HG03066 (cell line): ENCODE data around the gene ANAPC2.

Experiments
- ATAC-seq: cut with Tn5 transposase; IDR thresholded peaks from one replicate; pipeline ENCODE4 v1.9.1; 2021; ENCODE audit warnings: low read depth; ENCODE audit not compliant: unreplicated experiment

ANAPC2 gene

DNA sequence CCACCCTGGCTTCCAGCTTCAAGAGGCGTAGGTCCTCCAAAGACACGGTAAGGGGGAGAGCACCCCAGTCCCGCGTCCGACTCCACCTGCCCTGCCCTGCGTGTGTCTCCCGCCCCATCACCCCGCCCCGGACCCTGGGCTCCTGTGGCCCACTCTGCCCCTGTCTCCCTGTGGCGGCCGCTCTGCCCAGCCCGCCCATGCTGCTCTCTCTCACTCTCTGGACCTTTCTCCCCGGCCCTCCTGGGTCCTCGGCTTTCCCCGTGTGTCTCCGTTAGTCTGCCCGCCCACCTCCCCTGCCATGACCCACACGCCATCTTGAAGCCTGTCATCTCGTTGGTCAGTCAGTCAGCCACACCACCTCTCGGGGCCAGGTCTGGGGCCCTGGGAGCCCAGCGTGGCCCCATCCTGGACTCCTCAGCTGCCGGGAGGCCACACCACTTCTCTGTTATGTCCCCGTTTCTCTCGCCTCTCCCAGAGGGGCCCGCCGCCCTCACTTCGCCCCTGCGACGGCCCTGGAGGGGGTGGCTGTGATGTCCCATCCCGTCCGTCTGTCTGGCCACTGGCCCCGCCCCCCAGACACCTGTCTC lies 23.0 kb downstream of the ANAPC2 start:
- ATAC-seq, result no peak

DNA sequence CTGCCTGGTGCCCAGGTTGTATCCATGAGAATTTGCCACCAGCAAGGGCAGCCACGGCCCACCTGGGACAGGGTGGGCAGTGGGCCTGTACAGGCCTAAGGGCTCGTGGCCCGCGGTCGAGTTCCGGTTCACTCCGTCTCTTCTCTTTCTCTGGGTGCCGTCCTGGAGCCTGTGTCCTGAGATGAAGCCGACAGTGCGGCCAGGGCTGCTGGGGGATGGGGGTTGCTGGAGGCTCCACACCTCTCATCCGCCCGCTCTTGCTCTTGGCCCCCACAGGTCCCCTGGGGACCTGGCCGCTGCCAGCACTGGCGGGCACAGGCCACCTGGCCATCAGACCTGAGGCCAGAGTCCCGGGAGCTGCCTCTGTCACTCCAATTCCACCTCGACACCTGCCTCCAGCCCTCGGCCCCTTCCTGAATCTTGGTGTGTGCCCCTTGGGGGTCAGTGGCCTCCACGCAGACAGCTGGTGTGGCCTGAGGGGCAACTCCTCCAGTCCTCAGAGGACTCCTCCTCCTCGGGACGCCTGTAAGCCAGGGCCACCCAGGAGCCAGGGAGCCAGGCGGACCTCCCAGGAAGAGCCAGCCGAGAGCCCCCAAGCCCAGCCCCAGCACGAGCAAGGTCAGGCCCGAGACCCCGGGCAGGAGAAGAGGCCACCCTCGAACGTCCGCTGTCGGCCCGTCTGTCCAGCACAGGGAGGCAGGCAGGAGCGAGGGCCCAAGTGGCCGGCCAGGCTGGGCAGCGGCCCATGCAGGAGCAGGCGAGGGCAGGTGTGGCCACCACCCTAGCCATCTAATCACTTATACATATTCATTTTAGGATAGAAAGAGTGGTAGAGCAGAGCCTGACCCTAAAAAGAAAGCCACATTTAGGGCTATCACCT lies 23.8 kb downstream of the ANAPC2 start:
- ATAC-seq, result no peak

DNA sequence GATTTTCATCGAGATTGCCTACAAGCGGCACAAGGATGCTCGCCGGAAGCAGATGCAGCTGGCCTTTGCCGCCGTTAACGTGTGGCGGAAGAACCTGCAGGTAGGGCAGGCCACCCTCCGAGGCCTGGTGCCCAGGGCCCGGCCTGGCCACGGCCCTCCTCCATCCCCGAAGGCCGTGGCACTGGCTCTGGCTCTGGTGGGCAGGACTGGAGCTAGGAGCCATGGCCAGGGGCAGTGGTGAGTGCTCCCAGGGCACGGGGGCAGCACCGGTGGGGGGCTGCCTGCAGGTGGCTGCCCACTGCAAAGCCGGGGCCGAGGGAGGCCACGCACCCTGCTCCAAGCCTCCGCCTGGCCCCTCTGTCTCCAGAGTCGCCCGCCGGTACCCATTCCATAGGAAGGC lies 24.6 kb downstream of the ANAPC2 start:
- ATAC-seq, result no peak

- no peak for ATAC-seq
These were observed 25.0 kb downstream of the ANAPC2 start for GRCh38 chr9:137163365-137163715.

- ATAC-seq, result no peak
These were observed 25.6 kb downstream of the ANAPC2 start for GRCh38 chr9:137162505-137163364.

GRCh38 chr9:137161558-137162486 lies 26.5 kb downstream of the ANAPC2 start:
- ATAC-seq, result no peak

GRCh38 chr9:137160716-137161557 lies 27.4 kb downstream of the ANAPC2 start:
- no peak for ATAC-seq

DNA sequence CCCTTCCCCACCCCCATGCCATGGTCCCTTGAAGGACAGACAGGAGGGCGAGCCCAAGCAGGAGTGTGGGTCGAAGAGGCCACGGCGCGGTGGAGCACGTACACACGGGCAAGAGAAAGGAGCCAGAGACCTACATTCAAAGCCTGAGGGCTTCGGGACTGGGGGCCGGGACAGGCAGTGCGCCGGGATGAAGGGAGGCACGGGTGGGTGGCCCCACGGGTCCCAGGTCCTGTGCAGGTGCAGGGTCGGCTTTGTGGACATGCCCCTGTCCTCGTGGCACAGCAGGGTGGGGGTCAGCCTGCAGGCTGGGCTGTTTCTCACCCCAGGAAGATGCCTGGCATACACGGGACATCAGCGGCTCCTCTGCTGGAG lies 28.3 kb downstream of the ANAPC2 start:
- ATAC-seq, result no peak

DNA sequence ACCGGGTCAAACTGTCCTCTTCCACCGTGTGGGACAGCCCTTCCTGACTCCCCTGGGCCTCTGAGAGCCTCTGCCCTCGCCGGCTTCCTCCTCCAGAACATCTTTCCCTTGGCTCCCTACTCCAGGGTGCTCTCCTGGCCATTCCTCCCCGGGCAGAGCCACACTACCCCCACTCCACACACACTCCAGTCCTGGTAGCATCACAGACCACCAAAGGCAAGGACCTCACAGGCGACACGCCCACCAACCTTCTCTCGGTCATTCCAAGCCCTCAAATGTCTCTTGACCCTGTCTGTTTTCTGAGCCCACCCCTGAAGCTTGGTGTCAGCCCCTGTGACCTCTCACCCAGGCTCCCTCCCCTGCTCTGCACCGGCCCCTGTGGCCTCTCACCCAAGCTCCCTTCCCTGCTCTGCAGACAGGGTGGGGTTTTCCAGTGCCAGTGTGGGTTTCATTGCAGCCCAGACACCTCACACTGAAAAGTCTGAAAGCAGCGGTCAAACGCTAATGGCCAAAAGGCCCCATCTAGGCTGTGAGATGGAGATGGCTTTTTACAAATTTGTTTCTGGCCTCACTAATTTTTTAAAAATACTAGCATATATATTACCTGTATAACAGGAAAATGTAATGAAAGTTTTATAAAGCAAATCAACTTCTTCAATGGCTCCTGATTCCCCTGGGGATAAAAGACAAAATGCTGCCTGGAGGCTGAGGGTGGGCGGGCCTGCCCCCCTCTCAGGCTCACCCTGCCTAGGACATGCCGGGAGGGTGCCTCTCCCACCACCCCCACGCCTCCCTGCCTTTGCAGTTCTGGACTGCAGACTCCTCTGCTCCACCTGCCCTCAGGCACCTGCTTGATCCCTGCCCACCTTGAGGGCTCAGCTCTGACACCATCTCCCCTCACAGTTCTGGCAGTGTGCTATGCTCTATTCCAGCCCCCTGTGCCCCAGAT lies 29.0 kb downstream of the ANAPC2 start:
- no peak for ATAC-seq

DNA sequence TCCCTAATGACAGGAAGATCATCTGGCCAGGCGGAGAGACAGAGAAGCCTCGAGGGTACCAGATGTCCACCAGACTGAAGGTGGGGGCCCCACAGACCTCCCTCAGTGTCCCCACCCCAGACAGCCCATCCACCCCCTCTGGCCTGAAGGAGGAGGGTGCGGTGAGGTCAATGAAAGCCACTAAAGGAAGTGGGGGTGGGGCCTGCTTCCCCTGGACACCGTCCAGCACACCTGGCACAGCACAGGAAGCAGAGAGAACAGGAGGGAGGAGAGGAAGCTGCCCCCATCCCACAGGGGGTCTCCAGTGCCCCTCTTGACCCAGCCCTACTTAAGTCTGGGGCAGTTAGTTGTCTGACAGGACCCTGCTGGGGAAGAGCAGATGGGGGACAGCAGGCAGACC lies 29.7 kb downstream of the ANAPC2 start:
- ATAC-seq, result no peak

DNA sequence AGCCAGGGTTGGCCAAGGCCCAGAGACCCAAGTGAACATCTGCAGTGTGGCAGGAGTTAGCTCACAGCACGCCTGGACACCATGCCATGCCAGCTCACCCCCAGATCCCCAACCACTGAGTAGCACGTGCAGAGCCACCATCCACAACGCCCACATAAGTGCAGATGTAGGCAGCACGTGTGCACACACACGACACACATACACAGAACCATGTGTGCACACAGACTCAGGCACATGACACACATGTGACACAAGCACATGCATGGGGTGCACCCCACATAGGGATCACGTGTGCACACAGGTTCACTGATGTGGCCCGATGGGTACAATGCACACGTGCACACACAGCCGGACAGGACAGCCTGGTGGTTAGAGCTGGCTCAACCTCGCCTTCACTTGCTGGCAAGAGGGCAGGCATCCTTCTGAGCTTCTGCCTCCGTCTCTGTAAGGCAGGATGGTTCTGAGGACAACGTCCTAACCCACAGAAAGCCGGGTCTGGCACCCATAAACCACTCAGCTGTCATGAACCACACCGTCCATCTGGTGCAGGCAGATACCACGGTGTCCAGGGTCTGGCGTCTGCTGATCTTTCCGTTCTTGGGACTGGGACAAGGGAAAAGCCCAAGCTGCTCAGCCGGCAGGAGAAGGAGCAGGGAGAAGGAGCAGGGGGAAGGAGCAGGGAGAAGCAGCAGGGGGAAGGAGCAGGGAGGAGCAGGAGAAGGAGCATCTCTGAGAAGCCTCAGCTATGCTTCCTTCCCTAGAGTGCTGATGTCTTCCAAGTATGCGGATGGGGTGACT lies 30.5 kb downstream of the ANAPC2 start:
- ATAC-seq, result no peak

DNA sequence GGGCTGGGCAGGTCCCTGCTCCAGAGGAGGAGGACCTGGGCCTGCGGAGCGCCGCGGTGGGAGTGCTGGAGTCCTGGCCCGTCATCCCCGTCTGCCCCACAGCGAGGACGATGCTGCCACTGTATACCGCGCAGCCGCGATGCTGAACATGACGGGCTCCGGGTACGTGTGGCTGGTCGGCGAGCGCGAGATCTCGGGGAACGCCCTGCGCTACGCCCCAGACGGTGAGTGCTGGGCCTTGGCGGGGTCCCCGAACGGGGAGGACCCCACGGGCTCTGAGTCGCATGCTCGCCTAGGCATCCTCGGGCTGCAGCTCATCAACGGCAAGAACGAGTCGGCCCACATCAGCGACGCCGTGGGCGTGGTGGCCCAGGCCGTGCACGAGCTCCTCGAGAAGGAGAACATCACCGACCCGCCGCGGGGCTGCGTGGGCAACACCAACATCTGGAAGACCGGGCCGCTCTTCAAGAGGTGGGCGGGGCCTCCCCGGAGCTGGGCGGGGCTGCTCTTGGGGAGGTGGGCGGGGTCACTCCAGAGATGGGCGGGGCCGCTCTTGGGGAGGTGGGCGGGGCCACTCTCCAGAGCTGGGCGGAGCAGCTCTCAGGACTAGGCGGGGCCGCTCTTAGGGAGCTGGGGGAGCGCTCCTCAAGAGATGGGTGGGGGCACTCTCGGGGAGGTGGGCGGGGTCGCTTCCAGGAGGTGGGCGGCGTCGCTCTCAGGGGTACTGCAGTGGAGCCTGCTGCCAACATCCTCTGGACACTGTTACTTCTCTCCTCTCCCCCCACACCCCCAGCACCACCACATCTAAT lies 31.6 kb downstream of the ANAPC2 start:
- no peak for ATAC-seq

DNA sequence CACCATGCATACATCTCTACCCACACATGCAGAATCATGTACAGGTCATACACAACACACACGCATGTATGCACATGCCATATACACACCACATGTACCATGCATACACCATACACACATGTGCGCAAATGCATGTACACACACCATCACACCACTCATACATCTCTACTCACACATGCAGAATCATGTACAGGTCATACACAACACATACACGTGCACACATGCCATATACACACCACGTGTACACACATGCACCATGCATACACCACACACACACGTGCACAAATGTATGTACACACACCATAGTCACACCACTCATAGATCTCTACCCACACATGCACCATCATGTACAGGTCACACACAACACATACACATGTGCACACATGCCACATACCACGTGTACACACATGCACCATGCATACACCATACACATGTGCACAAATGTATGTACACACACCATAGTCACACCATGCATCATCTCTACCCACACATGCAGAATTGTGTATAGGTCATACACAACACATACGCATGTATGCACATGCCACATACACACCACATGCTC lies 35.4 kb downstream of the ANAPC2 start:
- no peak for ATAC-seq

GRCh38 chr9:137150617-137151457 lies 37.5 kb downstream of the ANAPC2 start:
- ATAC-seq, result peak; percentile 49

- ATAC-seq, result peak; percentile 11
These were observed 38.3 kb downstream of the ANAPC2 start for GRCh38 chr9:137149942-137150616.
